ENCODE results near the gene MUSK. TPM values are rescaled to one million over a fixed set of nuclear protein-coding genes. Genes with fewer than 3 reads are reported as not detected.

Gene MUSK
- total RNA-seq, 1 donor from 2014 or later: 3.7 TPM

GRCh38 chr9:110648696-110649095 is 19.9 kb upstream of the MUSK start:
- intact Hi-C loops (cut with DNase I): loop anchor here (10.0 kb wide), 1 partner anchor 646 kb away; no protein-coding TSS in a partner anchor
- H3K27ac ChIP-seq: no peak overlapping the region
- DNase-seq (no peak), ATAC-seq (no peak)
- TF ChIP-seq CTCF (IDR thresholded peaks at IDR 0.05): no peak
- no peaks in the 10 kb centered on the region for H3K4me1 ChIP-seq
- no peaks in the 10 kb centered on the region for H3K9me3 ChIP-seq
- no peaks in the 10 kb centered on the region for H3K36me3 ChIP-seq
- H3K27me3 ChIP-seq: no peaks in the 10 kb centered on the region
- no peak overlapping the region for H3K4me3 ChIP-seq

GRCh38 chr9:110650261-110650660 is 18.3 kb upstream of the MUSK start:
- Histone ChIP-seq H3K4me3 (no peak overlapping the region), H3K4me1 (no peaks in the 10 kb centered on the region), H3K9me3 (no peaks in the 10 kb centered on the region), H3K36me3 (no peaks in the 10 kb centered on the region), H3K27me3 (no peaks in the 10 kb centered on the region), H3K27ac (no peak overlapping the region)
- no peak for DNase-seq
- peak; percentile 55 for ATAC-seq
- no peak for TF ChIP-seq CTCF (IDR thresholded peaks at IDR 0.05)
- intact Hi-C loops (cut with DNase I): no loop called here

- no peaks in the 10 kb centered on the region for H3K27me3 ChIP-seq
- H3K9me3 ChIP-seq: no peaks in the 10 kb centered on the region
- no peak for TF ChIP-seq CTCF (IDR thresholded peaks at IDR 0.05)
- H3K4me1 ChIP-seq: no peaks in the 10 kb centered on the region
- ATAC-seq (no peak), DNase-seq (no peak)
- no peaks in the 10 kb centered on the region for H3K36me3 ChIP-seq
- no peak overlapping the region for H3K4me3 ChIP-seq
- intact Hi-C loops (cut with DNase I): no loop called here
- H3K27ac ChIP-seq: no peak overlapping the region
Measured at GRCh38 chr9:110650991-110651411, 17.6 kb upstream of the MUSK start.

- H3K4me3 ChIP-seq: no peak overlapping the region
Measured at GRCh38 chr9:110655754-110656641, 12.6 kb upstream of the MUSK start.

GRCh38 chr9:110659891-110660541 is 8.6 kb upstream of the MUSK start:
- Histone ChIP-seq H3K36me3 (no peaks in the 10 kb centered on the region), H3K27ac (no peak overlapping the region), H3K27me3 (no peaks in the 10 kb centered on the region), H3K4me3 (no peak overlapping the region), H3K9me3 (no peaks in the 10 kb centered on the region), H3K4me1 (no peaks in the 10 kb centered on the region)
- intact Hi-C loops (cut with DNase I): no loop called here
- DNase-seq (no peak), ATAC-seq (no peak)
- TF ChIP-seq CTCF (IDR thresholded peaks at IDR 0.05): no peak

More at GRCh38 chr9:110655754-110656641, 12.6 kb upstream of the MUSK start:
- ATAC-seq: peak; percentile 79
- H3K27me3 ChIP-seq: no peaks in the 10 kb centered on the region
- DNase-seq: no peak
- no peaks in the 10 kb centered on the region for H3K36me3 ChIP-seq
- intact Hi-C loops (cut with DNase I): no loop called here
- TF ChIP-seq CTCF (IDR thresholded peaks at IDR 0.05): no peak
- H3K27ac ChIP-seq: peak overlapping the region; percentile 31
- no peaks in the 10 kb centered on the region for H3K4me1 ChIP-seq
- H3K9me3 ChIP-seq: no peaks in the 10 kb centered on the region

All from upper lobe of right lung (tissue), 1 donor.